PC-3 (cell line): ENCODE results near the gene MYO5A. TPM values are rescaled to one million over a fixed set of nuclear protein-coding genes. Genes with fewer than 3 reads are reported as not detected.

Experiments used
- ATAC-seq: fragments of 200-7000 bp; cut with Tn5 transposase; 2 replicates; pipeline ENCODE4 v1.9.1; 2020; ENCODE audit warnings: mild to moderate bottlenecking, moderate library complexity
- BruUV-seq: library from RNA; stranded (reverse); fragments of 400-500 nt; replicated peaks from 2 replicates; lab custom pipeline; 2021; lab: Mats Ljungman, UMichigan
- CTCF ChIA-PET: fragments of 300-600 bp; sonication (Branson Sonifier 250); formaldehyde crosslinking; loops from one replicate; lab custom pipeline; 2022; ENCODE audit warnings: antibody characterized with exemption; lab: Charles Lee
- POLR2A ChIA-PET: fragments of 300-600 bp; sonication (Branson Sonifier 250); formaldehyde crosslinking; loops from one replicate; lab custom pipeline; 2022; ENCODE audit warnings: antibody characterized with exemption; ENCODE audit not compliant: unreplicated experiment; lab: Charles Lee
- DNase-seq: peaks from one replicate; pipeline ENCODE4 v3.0.0-alpha.2; 2015
- H2AFZ ChIP-seq: fragments of 300-600 bp; sonication (generic); 2 replicates; pipeline ENCODE4 v1.6.0; 2016; ENCODE audit warnings: antibody characterized with exemption, low read length
- H3F3A ChIP-seq: fragments of 300-600 bp; sonication (generic); one replicate; pipeline ENCODE4 v1.6.0; 2017; ENCODE audit warnings: antibody characterized with exemption, low read length, control low read depth, mild to moderate bottlenecking; ENCODE audit not compliant: unreplicated experiment
- H3K27ac ChIP-seq: fragments of 300-600 bp; sonication (generic); 2 replicates; pipeline ENCODE4 v1.5.1; 2016; ENCODE audit warnings: mild to moderate bottlenecking, low read length
- H3K27me3 ChIP-seq: fragments of 300-600 bp; sonication (generic); 2 replicates; pipeline ENCODE4 v1.6.1; 2016; ENCODE audit warnings: low read length, mixed read lengths
- H3K36me3 ChIP-seq: fragments of 300-600 bp; sonication (generic); 2 replicates; pipeline ENCODE4 v1.6.1; 2016; ENCODE audit warnings: low read depth, mixed run types, low read length, mixed read lengths
- H3K4me1 ChIP-seq: fragments of 300-600 bp; sonication (generic); 2 replicates; pipeline ENCODE4 v1.5.1; 2016; ENCODE audit warnings: low read length; ENCODE audit not compliant: insufficient read depth
- H3K4me2 ChIP-seq: fragments of 300-600 bp; sonication (generic); 2 replicates; pipeline ENCODE4 v1.6.0; 2016; ENCODE audit warnings: low read length
- H3K4me3 ChIP-seq: fragments of 300-600 bp; sonication (generic); 2 replicates; pipeline ENCODE4 v1.5.1; 2016; ENCODE audit warnings: mild to moderate bottlenecking, low read length, mixed read lengths
- H3K79me2 ChIP-seq: fragments of 300-600 bp; sonication (generic); 2 replicates; pipeline ENCODE4 v1.6.1; 2017; ENCODE audit warnings: low read length, mixed read lengths
- H3K9ac ChIP-seq: fragments of 300-600 bp; sonication (generic); 2 replicates; pipeline ENCODE4 v1.6.0; 2016; ENCODE audit warnings: mild to moderate bottlenecking, low read length
- H3K9me2 ChIP-seq: fragments of 300-600 bp; sonication (generic); replicated peaks from 2 replicates; pipeline ENCODE4 v1.6.1; 2016; ENCODE audit warnings: mixed run types, low read length, mixed read lengths
- H3K9me3 ChIP-seq: fragments of 300-600 bp; sonication (generic); 2 replicates; pipeline ENCODE4 v1.6.1; 2016; ENCODE audit warnings: low read length, mixed read lengths
- H4K20me1 ChIP-seq: fragments of 300-600 bp; sonication (generic); 2 replicates; pipeline ENCODE4 v1.6.1; 2016; ENCODE audit warnings: low read length, mixed read lengths
- EZH2 ChIP-seq: fragments of 300-600 bp; sonication (generic); IDR thresholded peaks from one replicate; pipeline ENCODE4 v1.6.1; 2017; ENCODE audit warnings: antibody characterized with exemption, mild to moderate bottlenecking, low read length; ENCODE audit not compliant: unreplicated experiment
- EZH2phosphoT487 ChIP-seq: fragments of 300-600 bp; sonication (generic); IDR thresholded peaks from 2 replicates; pipeline ENCODE4 v1.6.1; 2018; ENCODE audit warnings: mild to moderate bottlenecking, antibody characterized with exemption, low read length, borderline replicate concordance
- intact Hi-C: fragments of 100-400 bp; cut with micrococcal nuclease; formaldehyde crosslinking; loops from 2 replicates; pipeline ENCODE4 v1.9.0; 2023
- total RNA-seq: library from RNA; depleted of rRNA; stranded (reverse); fragments of >200 nt; gene quantifications from 2 replicates; pipeline ENCODE4 v1.2.3, GENCODE V29; 2014
- TF ChIP-seq, protein P1 (sequence below): fragments of 300-600 bp; sonication (generic); conservative IDR thresholded peaks from 2 replicates; pipeline ENCODE4 v1.5.1; 2017; ENCODE audit warnings: antibody characterized with exemption, low read depth, mild to moderate bottlenecking, low read length

MYO5A gene
- total RNA-seq, 1 experiment from 2014 or later = 42.1 TPM

DNA sequence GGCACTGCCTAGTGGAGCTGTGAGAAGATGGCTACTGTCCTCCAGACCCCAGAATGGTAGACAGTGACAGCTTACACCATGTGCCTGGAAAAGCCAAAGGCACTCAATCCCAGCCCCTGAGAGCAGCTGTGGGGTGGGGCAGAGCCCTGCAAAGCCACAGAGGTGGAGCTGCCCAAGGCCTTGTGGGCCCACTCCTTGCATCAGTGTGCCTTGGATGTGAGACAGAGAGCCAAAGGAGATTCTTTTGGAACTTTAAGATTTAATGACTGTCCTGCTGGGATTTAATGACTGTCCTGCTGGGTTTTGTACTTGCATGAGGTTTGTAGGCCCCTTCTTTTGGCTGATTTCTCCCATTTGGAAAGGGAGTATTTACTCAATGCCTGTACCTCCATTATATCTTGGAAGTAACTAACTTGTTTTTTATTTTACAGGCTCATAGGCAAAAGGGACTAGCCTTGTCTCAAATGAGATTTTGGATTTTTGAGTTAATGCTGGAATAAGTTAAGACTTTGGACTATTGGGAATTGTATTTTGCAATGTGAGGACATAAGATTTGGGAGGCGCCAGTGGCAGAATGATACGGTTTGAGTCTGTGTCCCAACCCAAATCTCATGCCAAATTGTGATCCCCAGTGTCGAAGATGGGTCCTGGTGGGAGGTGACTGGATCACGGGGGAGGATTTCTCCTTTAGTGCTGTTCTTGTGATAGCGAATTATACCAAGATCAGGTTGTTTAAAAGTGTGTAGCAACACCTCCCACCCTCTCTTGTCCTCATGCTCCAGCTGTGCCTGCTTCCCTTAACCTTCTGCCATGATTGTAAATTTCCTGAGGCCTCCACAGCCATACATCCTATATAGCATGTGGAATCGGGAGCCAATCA is 80.4 kb downstream of the MYO5A start:
- Histone ChIP-seq H3K36me3 (no peaks in the 10 kb centered on the region), H3K4me3 (no peak overlapping the region), H3K27me3 (no peaks in the 10 kb centered on the region), H3K9me3 (no peaks in the 10 kb centered on the region), H4K20me1 (no peaks in the 10 kb centered on the region), H3K79me2 (peaks cover 6% of the 10 kb centered on the region; the same call in 1 of the 2 replicates), H3K9me2 (no peaks in the 10 kb centered on the region), H3K27ac (no peak overlapping the region), H3F3A (no peaks in the 10 kb centered on the region), H3K4me2 (no peak overlapping the region), H3K4me1 (no peaks in the 10 kb centered on the region), H2AFZ (no peak overlapping the region), H3K9ac (no peak overlapping the region)
- no peak for ATAC-seq
- intact Hi-C loops = no loop called here
- BruUV-seq = no TSS peak
- no peak for DNase-seq
- TF ChIP-seq EZH2 = no peak
- TF ChIP-seq, protein P1, sequence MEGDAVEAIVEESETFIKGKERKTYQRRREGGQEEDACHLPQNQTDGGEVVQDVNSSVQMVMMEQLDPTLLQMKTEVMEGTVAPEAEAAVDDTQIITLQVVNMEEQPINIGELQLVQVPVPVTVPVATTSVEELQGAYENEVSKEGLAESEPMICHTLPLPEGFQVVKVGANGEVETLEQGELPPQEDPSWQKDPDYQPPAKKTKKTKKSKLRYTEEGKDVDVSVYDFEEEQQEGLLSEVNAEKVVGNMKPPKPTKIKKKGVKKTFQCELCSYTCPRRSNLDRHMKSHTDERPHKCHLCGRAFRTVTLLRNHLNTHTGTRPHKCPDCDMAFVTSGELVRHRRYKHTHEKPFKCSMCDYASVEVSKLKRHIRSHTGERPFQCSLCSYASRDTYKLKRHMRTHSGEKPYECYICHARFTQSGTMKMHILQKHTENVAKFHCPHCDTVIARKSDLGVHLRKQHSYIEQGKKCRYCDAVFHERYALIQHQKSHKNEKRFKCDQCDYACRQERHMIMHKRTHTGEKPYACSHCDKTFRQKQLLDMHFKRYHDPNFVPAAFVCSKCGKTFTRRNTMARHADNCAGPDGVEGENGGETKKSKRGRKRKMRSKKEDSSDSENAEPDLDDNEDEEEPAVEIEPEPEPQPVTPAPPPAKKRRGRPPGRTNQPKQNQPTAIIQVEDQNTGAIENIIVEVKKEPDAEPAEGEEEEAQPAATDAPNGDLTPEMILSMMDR = no peak
- no peak for TF ChIP-seq EZH2phosphoT487
- CTCF ChIA-PET = no interaction called here
- POLR2A ChIA-PET = no interaction called here

DNA sequence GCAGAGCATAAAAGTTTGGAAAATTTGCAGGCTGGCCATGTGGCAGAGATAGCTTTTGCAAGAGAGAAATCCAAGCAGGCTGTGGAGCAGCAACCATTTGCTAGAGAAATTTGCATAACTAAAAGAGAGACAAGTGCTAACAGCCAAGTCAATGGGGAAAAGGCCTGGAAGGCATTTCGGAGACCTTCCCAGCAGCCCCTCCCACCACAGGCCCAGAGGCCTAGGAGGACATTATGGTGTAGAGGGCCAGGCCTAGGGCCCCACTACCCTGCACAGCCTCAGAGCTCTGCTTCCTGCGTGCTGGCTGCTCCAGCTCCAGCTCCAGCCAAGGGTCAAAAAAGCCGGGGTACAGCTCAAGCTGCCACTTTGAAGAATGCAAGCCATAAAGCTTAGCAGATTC is 82.7 kb downstream of the MYO5A start:
- ATAC-seq = no peak
- BruUV-seq = no TSS peak

More for the DNA sequence above, 82.7 kb downstream of the MYO5A start:
- Histone ChIP-seq H4K20me1 (no peaks in the 10 kb centered on the region), H3K36me3 (no peaks in the 10 kb centered on the region), H3K4me2 (no peak overlapping the region), H3K9ac (no peak overlapping the region), H3F3A (no peaks in the 10 kb centered on the region), H3K9me2 (no peaks in the 10 kb centered on the region), H3K27me3 (no peaks in the 10 kb centered on the region), H3K79me2 (no peaks in the 10 kb centered on the region), H3K4me3 (no peak overlapping the region), H3K9me3 (no peaks in the 10 kb centered on the region), H2AFZ (no peak overlapping the region), H3K4me1 (peaks cover under 1% of the 10 kb centered on the region; the same call in 1 of the 2 replicates), H3K27ac (no peak overlapping the region)
- DNase-seq = no peak
- intact Hi-C loops = no loop called here
- TF ChIP-seq EZH2phosphoT487 = no peak
- TF ChIP-seq, protein P1 = no peak
- no peak for TF ChIP-seq EZH2
- ChIA-PET CTCF (no interaction called here), POLR2A (no interaction called here)
